ENCODE data around the gene PCBP3.

- TF ChIP-seq SP2 (CRISPR knock-in tag; IDR thresholded peaks at IDR 0.05) (no peak), IKZF1 (IDR thresholded peaks at IDR 0.05) (no peak), ZNF678 (CRISPR knock-in tag; IDR thresholded peaks at IDR 0.05) (no peak), POLR2A (IDR thresholded peaks at IDR 0.05; ENCODE audit: insufficient read depth in 1 of 2, low read depth in 2 of 2, low read length in 2 of 2) (no peak), TFE3 (CRISPR knock-in tag; IDR thresholded peaks at IDR 0.05) (no peak), POLR2AphosphoS5 (IDR thresholded peaks at IDR 0.05; ENCODE audit: low read depth, low read length) (no peak), ZNF350 (CRISPR knock-in tag; IDR thresholded peaks at IDR 0.05; ENCODE audit: borderline replicate concordance, low read depth) (no peak), RFXAP (CRISPR knock-in tag; IDR thresholded peaks at IDR 0.05; ENCODE audit: borderline replicate concordance) (no peak), FOXK2 (IDR thresholded peaks at IDR 0.05) (no peak)
Observed at GRCh38 chr21:45940091-45940490, 296.6 kb downstream of the PCBP3 start.

Measured in HepG2 (cell line).